ENCODE results near the gene DYSF. TPM values are rescaled to one million over a fixed set of nuclear protein-coding genes. Genes with fewer than 3 reads are reported as not detected.

The DYSF gene
- total and polyA plus RNA-seq, 2 donors from 2014 or later: 11.3 to 19.8 TPM

DNA sequence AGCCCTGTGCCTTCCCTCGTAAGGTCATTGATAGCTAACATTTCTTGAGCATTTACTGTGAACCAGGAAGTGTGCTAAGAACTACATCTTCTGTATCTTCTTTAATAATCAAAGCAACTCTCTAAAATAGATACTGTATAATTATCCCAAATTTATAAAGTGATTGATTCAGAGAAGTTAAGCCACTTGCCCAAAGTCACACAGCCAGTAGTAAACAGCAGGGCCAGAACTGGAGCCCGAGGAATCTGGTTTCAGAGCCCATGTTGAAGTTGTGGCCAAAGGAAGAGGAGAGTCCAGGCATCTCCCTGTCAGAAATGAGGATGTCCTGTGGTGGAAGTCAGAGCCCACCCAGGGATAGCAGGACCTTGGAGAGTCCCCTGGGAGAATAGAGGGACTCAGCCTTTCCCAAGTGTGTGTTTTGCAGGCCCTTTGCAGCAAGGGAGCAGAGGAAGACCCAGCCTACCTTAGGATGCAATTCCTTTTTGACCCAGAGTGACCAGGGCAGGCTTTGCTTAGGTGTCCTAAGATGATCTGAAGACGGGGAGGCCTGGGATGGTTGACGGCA is 134.2 kb downstream of the DYSF start:
- H3K4me3 ChIP-seq (ENCODE audit: low read length in 3 of 3): no peak overlapping the region
- H3K9me3 ChIP-seq (ENCODE audit: control insufficient read depth in 2 of 3, insufficient read depth in 1 of 3, low read length in 3 of 3): no peaks in the 10 kb centered on the region
- no peaks in the 10 kb centered on the region for H3K4me1 ChIP-seq (ENCODE audit: control insufficient read depth in 2 of 3, insufficient read depth in 2 of 3, low read depth in 1 of 3, low read length in 3 of 3)
- intact Hi-C loops (cut with DNase I): no loop called here
- no peaks in the 10 kb centered on the region for H3K27me3 ChIP-seq (ENCODE audit: control insufficient read depth, insufficient read depth, low read length)
- DNase-seq: no peak
- TF ChIP-seq, protein P1, sequence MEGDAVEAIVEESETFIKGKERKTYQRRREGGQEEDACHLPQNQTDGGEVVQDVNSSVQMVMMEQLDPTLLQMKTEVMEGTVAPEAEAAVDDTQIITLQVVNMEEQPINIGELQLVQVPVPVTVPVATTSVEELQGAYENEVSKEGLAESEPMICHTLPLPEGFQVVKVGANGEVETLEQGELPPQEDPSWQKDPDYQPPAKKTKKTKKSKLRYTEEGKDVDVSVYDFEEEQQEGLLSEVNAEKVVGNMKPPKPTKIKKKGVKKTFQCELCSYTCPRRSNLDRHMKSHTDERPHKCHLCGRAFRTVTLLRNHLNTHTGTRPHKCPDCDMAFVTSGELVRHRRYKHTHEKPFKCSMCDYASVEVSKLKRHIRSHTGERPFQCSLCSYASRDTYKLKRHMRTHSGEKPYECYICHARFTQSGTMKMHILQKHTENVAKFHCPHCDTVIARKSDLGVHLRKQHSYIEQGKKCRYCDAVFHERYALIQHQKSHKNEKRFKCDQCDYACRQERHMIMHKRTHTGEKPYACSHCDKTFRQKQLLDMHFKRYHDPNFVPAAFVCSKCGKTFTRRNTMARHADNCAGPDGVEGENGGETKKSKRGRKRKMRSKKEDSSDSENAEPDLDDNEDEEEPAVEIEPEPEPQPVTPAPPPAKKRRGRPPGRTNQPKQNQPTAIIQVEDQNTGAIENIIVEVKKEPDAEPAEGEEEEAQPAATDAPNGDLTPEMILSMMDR (IDR thresholded peaks at IDR 0.05; ENCODE audit: borderline replicate concordance, extremely low read depth, insufficient read depth): no peak
- no peak overlapping the region for H3K9ac ChIP-seq (ENCODE audit: low read length in 3 of 3)
- no peak overlapping the region for H3K27ac ChIP-seq (ENCODE audit: low read depth in 2 of 2, low read length in 2 of 2)
- no peak for FAIRE-seq
- H3K36me3 ChIP-seq (ENCODE audit: control insufficient read depth in 2 of 3, insufficient read depth in 3 of 3, low read length in 3 of 3): no peaks in the 10 kb centered on the region

DNA sequence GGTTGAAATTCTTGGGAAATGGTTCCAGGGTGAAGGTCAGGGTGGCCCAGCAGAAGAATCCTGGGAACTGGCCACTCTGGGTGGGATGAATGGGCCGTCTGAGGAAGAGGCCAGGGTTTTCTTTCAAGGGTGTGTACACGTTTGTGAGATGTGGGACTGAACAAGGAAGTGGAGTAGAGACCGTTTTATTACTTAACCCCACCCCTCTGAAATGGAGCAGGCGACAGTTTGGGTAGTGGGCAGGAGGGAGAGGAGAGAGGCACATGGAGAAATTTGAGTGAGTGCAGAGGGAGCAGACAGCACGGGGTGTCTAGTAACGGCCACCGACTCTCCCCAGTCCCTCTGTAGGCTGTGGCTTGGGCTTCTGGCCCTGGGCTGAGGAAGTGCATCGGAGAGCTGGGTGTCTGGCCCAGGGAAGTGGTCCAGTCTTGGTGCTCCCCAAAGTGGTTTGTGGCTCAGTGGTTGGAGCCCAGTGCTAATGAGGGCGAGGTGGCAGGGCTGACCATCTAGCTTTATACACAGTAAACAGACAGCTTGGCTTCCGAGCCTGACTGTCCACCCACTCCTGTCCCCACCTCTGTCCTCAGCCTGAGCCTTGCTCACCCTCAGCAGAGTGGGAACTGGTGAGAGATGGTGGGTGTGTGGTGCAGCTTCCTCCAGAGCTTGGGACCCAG is 135.3 kb downstream of the DYSF start:
- TF ChIP-seq, protein P1 (IDR thresholded peaks at IDR 0.05; ENCODE audit: borderline replicate concordance, extremely low read depth, insufficient read depth): no peak
- DNase-seq (no peak), FAIRE-seq (no peak)
- Histone ChIP-seq H3K9ac (ENCODE audit: low read length in 3 of 3) (no peak overlapping the region), H3K27me3 (ENCODE audit: control insufficient read depth, insufficient read depth, low read length) (no peaks in the 10 kb centered on the region), H3K4me3 (ENCODE audit: low read length in 3 of 3) (no peak overlapping the region), H3K36me3 (ENCODE audit: control insufficient read depth in 2 of 3, insufficient read depth in 3 of 3, low read length in 3 of 3) (no peaks in the 10 kb centered on the region), H3K27ac (ENCODE audit: low read depth in 2 of 2, low read length in 2 of 2) (no peak overlapping the region), H3K9me3 (ENCODE audit: control insufficient read depth in 2 of 3, insufficient read depth in 1 of 3, low read length in 3 of 3) (no peaks in the 10 kb centered on the region), H3K4me1 (ENCODE audit: control insufficient read depth in 2 of 3, insufficient read depth in 2 of 3, low read depth in 1 of 3, low read length in 3 of 3) (no peaks in the 10 kb centered on the region)
- intact Hi-C loops (cut with DNase I): no loop called here

DNA sequence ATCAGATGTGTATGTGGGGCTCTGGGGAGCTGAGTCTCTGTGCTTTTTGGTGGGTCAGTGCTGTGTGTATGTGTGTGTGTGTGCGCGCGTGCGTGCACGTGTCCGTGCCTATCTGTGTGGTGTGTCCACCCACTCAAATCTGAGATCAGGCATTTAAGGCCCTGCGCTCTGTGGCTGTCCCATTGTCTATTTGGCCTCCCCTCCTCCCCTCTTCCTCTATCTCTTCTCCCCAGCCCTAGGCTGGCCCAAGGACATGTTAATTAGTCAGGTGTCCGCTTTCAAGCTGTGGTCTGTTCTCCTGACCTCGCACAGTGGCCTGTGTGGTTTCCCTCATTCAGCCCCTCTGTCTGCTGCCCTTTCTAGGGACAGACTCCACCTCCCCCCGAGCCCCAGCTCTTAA is 136.4 kb downstream of the DYSF start:
- Histone ChIP-seq H3K9me3 (ENCODE audit: control insufficient read depth in 2 of 3, insufficient read depth in 1 of 3, low read length in 3 of 3) (no peaks in the 10 kb centered on the region), H3K36me3 (ENCODE audit: control insufficient read depth in 2 of 3, insufficient read depth in 3 of 3, low read length in 3 of 3) (no peaks in the 10 kb centered on the region), H3K4me3 (ENCODE audit: low read length in 3 of 3) (no peak overlapping the region), H3K27ac (ENCODE audit: low read depth in 2 of 2, low read length in 2 of 2) (no peak overlapping the region), H3K9ac (ENCODE audit: low read length in 3 of 3) (no peak overlapping the region), H3K4me1 (ENCODE audit: control insufficient read depth in 2 of 3, insufficient read depth in 2 of 3, low read depth in 1 of 3, low read length in 3 of 3) (no peaks in the 10 kb centered on the region), H3K27me3 (ENCODE audit: control insufficient read depth, insufficient read depth, low read length) (no peaks in the 10 kb centered on the region)
- FAIRE-seq (no peak), DNase-seq (no peak)
- intact Hi-C loops (cut with DNase I): no loop called here
- TF ChIP-seq, protein P1 (IDR thresholded peaks at IDR 0.05; ENCODE audit: borderline replicate concordance, extremely low read depth, insufficient read depth): no peak

Data from kidney (tissue), 14 donors.